T-cell (primary cell): ENCODE results near the gene ADH5. TPM values are rescaled to one million over a fixed set of nuclear protein-coding genes. Genes with fewer than 3 reads are reported as not detected.
A peak's percentile ranks its signal among the peaks of the same experiment; 100 is the strongest.
"Not testable (repeated sequence)": the region's sequence is repeated elsewhere in the genome, so short reads cannot be mapped to it uniquely, and the experiment has no call there.

Source experiments
- ATAC-seq, 4 experiments: fragments of 200-7000 bp in 3 of 4; fragments of 150-1000 bp in 1 of 4; cut with Tn5 transposase; replicated peaks in 1 of 4; 1 replicate in 3 of 4; 2 replicates in 1 of 4; pipeline ENCODE4 v1.10.0; 2021; ENCODE audit warnings: moderate library complexity in 3 of 4, mild to moderate bottlenecking in 2 of 4, moderate number of reproducible peaks in 1 of 4
- CTCF ChIA-PET, 2 donors: fragments of 300-600 bp; sonication (Branson Sonifier 250); formaldehyde crosslinking; loops; one replicate each; lab custom pipeline; 2022; ENCODE audit warnings: antibody characterized with exemption in 2 of 2; lab: Charles Lee
- POLR2A ChIA-PET, 2 donors: fragments of 300-600 bp; sonication (Branson Sonifier 250); formaldehyde crosslinking; loops; one replicate each; lab custom pipeline; 2022; ENCODE audit warnings: antibody characterized with exemption in 2 of 2; lab: Charles Lee
- DNase-seq, 35 experiments: peaks; one replicate each; pipeline versions ENCODE4 v3.0.0 to v3.0.0-alpha.2; 2013 to 2023
- H3K27ac ChIP-seq: one replicate; pipeline ENCODE4 v1.5.1; 2013; ENCODE audit warnings: low read length
- H3K27me3 ChIP-seq, 2 experiments: replicated peaks in 1 of 2; 1 replicate in 1 of 2; 2 replicates in 1 of 2; pipeline versions ENCODE4 v1.6.1 to v1.7.0; 2013; ENCODE audit warnings: low read length in 1 of 2, mixed read lengths in 1 of 2; ENCODE audit not compliant: control insufficient read depth in 2 of 2, insufficient read depth in 2 of 2; ENCODE audit errors: extremely low read depth in 1 of 2
- H3K36me3 ChIP-seq, 2 donors: 1 replicate in 1 of 2; 2 replicates in 1 of 2; pipeline versions ENCODE4 v1.6.1 to v1.7.0; 2013; ENCODE audit warnings: low read length in 1 of 2; ENCODE audit not compliant: control insufficient read depth in 2 of 2, insufficient read depth in 1 of 2; ENCODE audit errors: extremely low read depth in 1 of 2
- H3K4me1 ChIP-seq, 2 experiments: 1 replicate in 1 of 2; 2 replicates in 1 of 2; pipeline versions ENCODE4 v1.6.1 to v1.7.0; 2013; ENCODE audit warnings: low read length in 2 of 2, mixed read lengths in 1 of 2; ENCODE audit not compliant: insufficient read depth in 2 of 2, control insufficient read depth in 1 of 2; ENCODE audit errors: extremely low read depth in 1 of 2
- H3K4me3 ChIP-seq, 2 donors: 1 replicate in 1 of 2; 2 replicates in 1 of 2; pipeline versions ENCODE4 v1.5.1 to v1.7.0; 2013; ENCODE audit warnings: mild to moderate bottlenecking in 2 of 2, low read length in 1 of 2, moderate library complexity in 1 of 2; ENCODE audit not compliant: control insufficient read depth in 1 of 2; ENCODE audit errors: extremely low read depth in 1 of 2
- H3K9me3 ChIP-seq: 2 replicates; pipeline ENCODE4 v1.7.0; 2013
- H3K27ac Mint-ChIP-seq, 2 donors: one replicate each; pipeline ENCODE4 v1.8.0; 2020 to 2021; ENCODE audit warnings: mild to moderate bottlenecking in 2 of 2, mixed read lengths in 2 of 2
- H3K27me3 Mint-ChIP-seq, 2 donors: one replicate each; pipeline ENCODE4 v1.8.0; 2021 to 2022; ENCODE audit warnings: mixed read lengths in 2 of 2
- H3K36me3 Mint-ChIP-seq: one replicate; pipeline ENCODE4 v1.8.0; 2021; ENCODE audit warnings: mixed read lengths
- H3K4me1 Mint-ChIP-seq, 3 donors: one replicate each; pipeline ENCODE4 v1.8.0; 2020 to 2022; ENCODE audit warnings: mixed read lengths in 3 of 3, mild to moderate bottlenecking in 1 of 3
- H3K4me3 Mint-ChIP-seq, 3 donors: one replicate each; pipeline ENCODE4 v1.8.0; 2020 to 2022; ENCODE audit warnings: mild to moderate bottlenecking in 3 of 3, mixed read lengths in 3 of 3, moderate library complexity in 3 of 3
- H3K9me3 Mint-ChIP-seq, 3 donors: one replicate each; pipeline ENCODE4 v1.8.0; 2020 to 2022; ENCODE audit warnings: mixed read lengths in 3 of 3
- WGBS: methylation state at CpG from one replicate; pipeline ENCODE4 v1.1.5; 2013; ENCODE audit warnings: missing lambda C conversion rate; ENCODE audit not compliant: insufficient coverage; 5-methylcytosine and 5-hydroxymethylcytosine counted together
- total RNA-seq, 35 experiments: library from RNA in 6 of 35; stranded (reverse) in 6 of 35; fragments of 120-200 nt in 1 of 35; gene quantifications; one replicate each; pipeline versions ENCODE4 v1.2.1 to v1.2.4 and lab custom pipeline; 2013 to 2026

The ADH5 gene
- total RNA-seq, 5 donors from 2014 or later (not counting 1 experiment from before 2014, with no cell fraction given), result 51.1 to 80.6 (median 70.5) TPM

DNA sequence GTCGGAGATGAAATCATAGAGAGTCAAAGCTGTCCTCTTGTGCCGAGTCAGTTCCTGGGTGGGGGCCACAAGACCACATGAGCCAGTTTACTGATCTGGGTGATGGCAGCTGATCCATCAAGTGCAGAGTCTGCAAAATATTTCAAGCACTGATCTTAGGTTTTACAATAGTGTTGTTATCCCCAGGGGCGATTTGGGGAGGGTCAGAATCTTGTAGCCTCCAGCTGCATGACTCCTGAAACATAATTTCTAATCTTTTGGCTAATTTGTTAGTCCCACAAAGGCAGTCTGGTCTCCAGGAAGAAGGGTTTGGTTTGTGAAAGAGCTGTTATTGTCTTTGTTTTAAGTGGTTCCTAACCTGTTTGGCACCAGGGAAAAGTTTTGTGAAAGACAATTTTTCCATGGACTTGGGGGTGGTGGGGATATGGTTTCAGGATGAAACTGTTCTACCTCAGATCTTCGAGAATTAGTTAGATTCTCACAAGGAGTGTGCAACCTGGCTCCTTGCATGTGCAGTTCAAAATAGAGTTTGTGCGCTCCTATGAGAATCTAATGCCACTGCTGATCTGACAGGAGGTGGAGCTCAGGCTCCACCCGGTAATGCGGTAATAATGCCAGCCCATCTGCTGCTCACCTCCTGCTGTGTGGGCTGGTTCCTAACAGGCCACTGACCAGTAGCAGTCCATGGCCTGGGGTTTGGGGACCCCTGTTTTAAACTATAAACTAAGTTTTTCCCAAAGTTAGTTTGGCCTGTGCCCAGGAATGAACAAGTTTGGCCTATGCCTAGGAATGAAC, 63.9 kb downstream of the ADH5 start:
- CTCF ChIA-PET, result interaction anchor here in 1 of 2 donors (0.6 to 4.2 kb wide), 4 partner anchors 10 to 860 kb away, joined by 3 to 26 read pairs (median 4); partner anchors contain the start of gene METAP1
- 81% methylated on average over 6 of the region's 7 CpGs for WGBS
- Mint-ChIP-seq H3K4me3 (no peak overlapping the region), H3K36me3 (peaks cover 27% of the 10 kb centered on the region), H3K4me1 (peaks cover 74 to 81% (median 77%) of the 10 kb centered on the region in 3 donors), H3K27me3 (no peaks in the 10 kb centered on the region), H3K27ac (peak overlapping the region in 1 of 2 donors; percentile 41), H3K9me3 (peaks cover 11 to 14% (median 13%) of the 10 kb centered on the region in 3 donors)
- POLR2A ChIA-PET, result interaction anchor here (0.6 to 0.7 kb wide), 2 partner anchors 8 to 9 kb away, joined by 3 to 4 read pairs; no protein-coding TSS in a partner anchor
- H3K36me3 ChIP-seq, result peaks cover 0 to 3% of the 10 kb centered on the region in 2 donors
- H3K4me1 ChIP-seq, result peaks cover 0 to 4% of the 10 kb centered on the region in 2 experiments
- H3K27ac ChIP-seq, result no peak overlapping the region
- ATAC-seq (peak in 1 of 4 experiments; percentile 31), DNase-seq (peak in 1 of 35 experiments; percentile 9)
- peaks cover 5% of the 10 kb centered on the region for H3K9me3 ChIP-seq
- no peaks in the 10 kb centered on the region for H3K27me3 ChIP-seq
- H3K4me3 ChIP-seq, result no peak overlapping the region

DNA sequence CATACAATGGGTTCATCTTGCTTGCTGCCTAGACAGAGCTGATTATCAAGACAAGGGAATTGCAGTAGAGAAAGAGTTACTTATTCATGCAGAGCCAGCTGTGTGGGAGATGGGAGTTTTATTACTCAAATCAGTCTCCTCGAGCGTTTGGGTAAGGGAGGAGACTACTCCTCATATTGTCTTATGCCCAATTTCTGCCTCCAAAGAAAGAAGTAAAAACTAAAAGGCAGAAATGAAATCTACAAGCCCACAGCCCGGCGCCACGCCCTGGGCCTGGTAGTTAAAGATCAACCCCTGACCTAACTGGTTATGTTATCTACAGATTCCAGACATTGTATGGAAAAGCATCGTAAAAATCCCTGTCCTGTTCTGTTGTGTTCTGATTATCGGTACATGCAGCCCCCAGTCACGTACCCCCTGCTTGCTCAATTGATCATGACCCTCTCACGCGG, 64.8 kb downstream of the ADH5 start:
- peaks cover 68 to 74% (median 69%) of the 10 kb centered on the region in 3 donors for H3K4me1 Mint-ChIP-seq
- WGBS, result 97% methylated on average over 3 of the region's 10 CpGs
- not testable (repeated sequence) for ATAC-seq

DNA sequence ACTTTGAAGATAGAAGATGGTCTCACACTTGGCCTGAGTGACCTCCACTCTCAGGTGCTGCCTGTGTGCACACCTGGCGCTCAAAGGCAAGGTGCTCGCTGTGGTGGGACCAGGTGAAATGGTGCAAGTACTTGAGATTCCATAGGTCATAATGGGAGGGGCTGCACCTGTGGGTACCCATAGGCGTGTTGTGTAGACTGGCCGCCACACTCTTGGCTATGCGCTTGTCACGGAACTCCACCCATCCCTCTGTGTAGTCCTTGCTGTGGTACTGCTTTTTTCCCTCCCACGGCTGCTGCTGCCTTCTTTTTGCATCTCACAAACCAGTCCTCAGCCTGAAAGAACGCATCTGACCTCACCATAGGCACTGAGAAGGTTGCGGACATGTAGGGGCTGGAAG, 66.0 kb downstream of the ADH5 start:
- CTCF ChIA-PET, result no interaction called here
- Mint-ChIP-seq H3K27me3 (no peaks in the 10 kb centered on the region), H3K27ac (no peak overlapping the region), H3K4me3 (no peak overlapping the region), H3K36me3 (peaks cover 40% of the 10 kb centered on the region), H3K9me3 (peaks cover 11 to 18% (median 13%) of the 10 kb centered on the region in 3 donors), H3K4me1 (peaks cover 63 to 69% (median 67%) of the 10 kb centered on the region in 3 donors)
- DNase-seq (peak in 1 of 35 experiments; percentile 4), ATAC-seq (no peak)
- no peak overlapping the region for H3K27ac ChIP-seq
- peaks cover 0 to 3% of the 10 kb centered on the region in 2 donors for H3K36me3 ChIP-seq
- no peak overlapping the region for H3K4me3 ChIP-seq
- 99% methylated on average over 8 of the region's 9 CpGs for WGBS
- POLR2A ChIA-PET, result no interaction called here
- H3K27me3 ChIP-seq, result no peaks in the 10 kb centered on the region
- peaks cover 8% of the 10 kb centered on the region for H3K9me3 ChIP-seq
- H3K4me1 ChIP-seq, result no peaks in the 10 kb centered on the region

More for the DNA sequence above, 64.8 kb downstream of the ADH5 start:
- not testable (repeated sequence) for H3K36me3 ChIP-seq, H3K27ac ChIP-seq, H3K9me3 ChIP-seq, H3K27me3 Mint-ChIP-seq, H3K4me3 ChIP-seq, H3K4me3 Mint-ChIP-seq, H3K27me3 ChIP-seq, H3K4me1 ChIP-seq, DNase-seq
- POLR2A ChIA-PET, result interaction anchor here in 1 of 2 donors (0.7 kb wide), 1 partner anchor 9 kb away, joined by 4 read pairs; no protein-coding TSS in a partner anchor
- Mint-ChIP-seq H3K36me3 (peaks cover 32% of the 10 kb centered on the region), H3K27ac (peak overlapping the region in 1 of 2 donors; percentile 0), H3K9me3 (peaks cover 11 to 18% (median 13%) of the 10 kb centered on the region in 3 donors)
- CTCF ChIA-PET, result interaction anchor here in 1 of 2 donors (0.6 kb wide), 1 partner anchor 859 kb away, joined by 3 read pairs; no protein-coding TSS in a partner anchor

DNA sequence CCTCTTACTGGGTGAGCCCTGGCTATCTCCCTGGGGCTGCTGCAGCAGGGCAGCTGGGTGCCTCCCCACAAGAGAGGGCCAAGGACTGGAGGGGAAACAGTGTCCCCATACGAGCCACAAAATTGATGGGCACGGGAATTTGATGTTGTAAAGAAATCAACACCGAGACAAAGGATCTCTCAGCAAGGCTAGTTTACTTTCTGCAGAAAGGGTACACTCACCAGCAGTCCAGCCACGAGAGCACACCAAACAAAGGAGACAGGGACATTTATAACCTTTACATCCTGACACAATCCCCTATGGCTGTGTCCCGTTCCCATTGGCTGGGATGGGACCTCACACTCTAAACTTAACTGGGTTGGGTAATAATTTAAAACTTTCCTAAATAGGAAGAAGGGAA, 67.2 kb downstream of the ADH5 start:
- peaks cover 0 to 3% of the 10 kb centered on the region in 2 donors for H3K36me3 ChIP-seq
- no peak overlapping the region for H3K4me3 Mint-ChIP-seq
- ChIA-PET POLR2A (no interaction called here), CTCF (no interaction called here)
- H3K4me1 ChIP-seq, result no peaks in the 10 kb centered on the region
- H3K36me3 Mint-ChIP-seq, result peaks cover 40% of the 10 kb centered on the region
- ATAC-seq (no peak), DNase-seq (no peak)
- no peaks in the 10 kb centered on the region for H3K27me3 ChIP-seq
- peaks cover 51 to 60% (median 59%) of the 10 kb centered on the region in 3 donors for H3K4me1 Mint-ChIP-seq
- peaks cover 8% of the 10 kb centered on the region for H3K9me3 ChIP-seq
- H3K27ac Mint-ChIP-seq, result no peak overlapping the region
- no peak overlapping the region for H3K27ac ChIP-seq
- WGBS, result no CpG with 5 or more reads among the region's 5 CpGs
- H3K27me3 Mint-ChIP-seq, result no peaks in the 10 kb centered on the region
- peaks cover 11 to 18% (median 13%) of the 10 kb centered on the region in 3 donors for H3K9me3 Mint-ChIP-seq
- H3K4me3 ChIP-seq, result no peak overlapping the region

Other genes with a start within 250 kb of the ADH5 start
- gene EIF4E, start 159.7 kb downstream of the ADH5 start, total RNA-seq, result 10 to 100 TPM; 39.4 to 60.6 (median 56.4) TPM
- gene METAP1, start 93.1 kb downstream of the ADH5 start, total RNA-seq, result 10 to 100 TPM; 32.9 to 39.8 (median 39.2) TPM
- gene ADH4, start 55.5 kb upstream of the ADH5 start, total RNA-seq, result under 1 TPM in 2 of 5 donors, not detected in 3; 0.33 to 0.64 TPM
- under 1 TPM in 3 of 5 donors, not detected in 2; 0.13 to 0.20 (median 0.16) TPM for gene ADH6, start 130.5 kb upstream of the ADH5 start, total RNA-seq
- under 1 TPM in 1 of 5 donors, not detected in 4; 0.20 TPM for gene ADH1A, start 202.2 kb upstream of the ADH5 start, total RNA-seq
- gene ADH1B, start 232.6 kb upstream of the ADH5 start, total RNA-seq, result 1 to 10 TPM in 3 of 5 donors, not detected in 2; 2.0 to 3.1 (median 2.1) TPM